ENCODE measurements around the gene CHD9NB.
A peak's percentile ranks its signal among the peaks of the same experiment; 100 is the strongest.

CHD9NB gene

GRCh38 chr16:53094013-53094630 is 41.4 kb upstream of the CHD9NB start:
- TF ChIP-seq, protein P1, sequence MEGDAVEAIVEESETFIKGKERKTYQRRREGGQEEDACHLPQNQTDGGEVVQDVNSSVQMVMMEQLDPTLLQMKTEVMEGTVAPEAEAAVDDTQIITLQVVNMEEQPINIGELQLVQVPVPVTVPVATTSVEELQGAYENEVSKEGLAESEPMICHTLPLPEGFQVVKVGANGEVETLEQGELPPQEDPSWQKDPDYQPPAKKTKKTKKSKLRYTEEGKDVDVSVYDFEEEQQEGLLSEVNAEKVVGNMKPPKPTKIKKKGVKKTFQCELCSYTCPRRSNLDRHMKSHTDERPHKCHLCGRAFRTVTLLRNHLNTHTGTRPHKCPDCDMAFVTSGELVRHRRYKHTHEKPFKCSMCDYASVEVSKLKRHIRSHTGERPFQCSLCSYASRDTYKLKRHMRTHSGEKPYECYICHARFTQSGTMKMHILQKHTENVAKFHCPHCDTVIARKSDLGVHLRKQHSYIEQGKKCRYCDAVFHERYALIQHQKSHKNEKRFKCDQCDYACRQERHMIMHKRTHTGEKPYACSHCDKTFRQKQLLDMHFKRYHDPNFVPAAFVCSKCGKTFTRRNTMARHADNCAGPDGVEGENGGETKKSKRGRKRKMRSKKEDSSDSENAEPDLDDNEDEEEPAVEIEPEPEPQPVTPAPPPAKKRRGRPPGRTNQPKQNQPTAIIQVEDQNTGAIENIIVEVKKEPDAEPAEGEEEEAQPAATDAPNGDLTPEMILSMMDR (IDR thresholded peaks at IDR 0.05; ENCODE audit: low read depth, low read length, missing control alignments): no peak
- DNase-seq (ENCODE audit: extremely low read depth, low read depth): no peak

GRCh38 chr16:53093162-53093744 is 40.6 kb upstream of the CHD9NB start:
- TF ChIP-seq, protein P1 (IDR thresholded peaks at IDR 0.05; ENCODE audit: low read depth, low read length, missing control alignments): no peak
- DNase-seq (ENCODE audit: extremely low read depth, low read depth): no peak
- H3K4me3 ChIP-seq (replicated peaks; ENCODE audit: low read depth, low read length): no peak overlapping the region

More at GRCh38 chr16:53094013-53094630, 41.4 kb upstream of the CHD9NB start:
- no peak overlapping the region for H3K4me3 ChIP-seq (replicated peaks; ENCODE audit: low read depth, low read length)

- no peak overlapping the region for H3K4me3 ChIP-seq (replicated peaks; ENCODE audit: low read depth, low read length)
- no peak for DNase-seq (ENCODE audit: extremely low read depth, low read depth)
- TF ChIP-seq, protein P1 (IDR thresholded peaks at IDR 0.05; ENCODE audit: low read depth, low read length, missing control alignments): no peak
Measured at GRCh38 chr16:53092284-53092683, 39.6 kb upstream of the CHD9NB start.

DNA sequence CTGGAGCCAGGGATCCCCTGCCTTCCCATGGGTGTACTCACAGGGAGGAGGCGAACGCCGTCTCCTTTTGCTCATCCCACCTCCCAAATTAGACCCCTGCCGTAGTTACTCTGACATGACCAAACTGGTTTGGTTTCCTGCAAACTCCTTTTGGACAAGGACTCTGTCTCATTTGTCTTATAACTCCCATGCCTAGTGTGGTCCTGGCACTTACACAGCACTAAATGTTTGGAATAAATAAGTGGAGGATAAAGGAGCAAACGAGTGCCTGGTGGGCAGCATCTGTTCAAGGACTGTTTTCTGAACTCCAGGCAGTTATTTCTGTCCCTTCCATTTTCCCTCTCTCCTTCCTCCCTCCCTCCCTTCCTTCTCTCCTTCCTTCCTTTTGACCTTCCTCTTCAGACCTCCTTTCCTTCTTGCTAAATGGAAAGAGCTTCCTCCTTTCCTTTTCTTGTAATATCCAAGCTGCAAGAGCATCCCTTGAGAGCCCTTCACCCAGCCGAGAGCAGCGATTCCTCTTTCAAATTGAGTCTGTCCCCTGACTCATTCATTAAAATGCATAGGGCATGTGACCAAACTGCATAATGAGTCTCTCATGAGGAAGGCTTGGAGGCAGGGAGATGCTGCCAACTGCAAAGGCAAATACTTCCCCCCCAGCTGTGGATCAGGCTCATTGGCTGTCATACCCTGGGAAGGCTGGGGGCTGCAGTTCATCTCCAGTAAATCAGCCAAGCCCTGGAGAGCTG is 38.9 kb upstream of the CHD9NB start:
- DNase-seq (ENCODE audit: extremely low read depth, low read depth): peak; percentile 87
- H3K4me3 ChIP-seq (replicated peaks; ENCODE audit: low read depth, low read length): peak overlapping the region; percentile 23; the same call in 1 of the 2 replicates
- TF ChIP-seq, protein P1 (IDR thresholded peaks at IDR 0.05; ENCODE audit: low read depth, low read length, missing control alignments): no peak

DNA sequence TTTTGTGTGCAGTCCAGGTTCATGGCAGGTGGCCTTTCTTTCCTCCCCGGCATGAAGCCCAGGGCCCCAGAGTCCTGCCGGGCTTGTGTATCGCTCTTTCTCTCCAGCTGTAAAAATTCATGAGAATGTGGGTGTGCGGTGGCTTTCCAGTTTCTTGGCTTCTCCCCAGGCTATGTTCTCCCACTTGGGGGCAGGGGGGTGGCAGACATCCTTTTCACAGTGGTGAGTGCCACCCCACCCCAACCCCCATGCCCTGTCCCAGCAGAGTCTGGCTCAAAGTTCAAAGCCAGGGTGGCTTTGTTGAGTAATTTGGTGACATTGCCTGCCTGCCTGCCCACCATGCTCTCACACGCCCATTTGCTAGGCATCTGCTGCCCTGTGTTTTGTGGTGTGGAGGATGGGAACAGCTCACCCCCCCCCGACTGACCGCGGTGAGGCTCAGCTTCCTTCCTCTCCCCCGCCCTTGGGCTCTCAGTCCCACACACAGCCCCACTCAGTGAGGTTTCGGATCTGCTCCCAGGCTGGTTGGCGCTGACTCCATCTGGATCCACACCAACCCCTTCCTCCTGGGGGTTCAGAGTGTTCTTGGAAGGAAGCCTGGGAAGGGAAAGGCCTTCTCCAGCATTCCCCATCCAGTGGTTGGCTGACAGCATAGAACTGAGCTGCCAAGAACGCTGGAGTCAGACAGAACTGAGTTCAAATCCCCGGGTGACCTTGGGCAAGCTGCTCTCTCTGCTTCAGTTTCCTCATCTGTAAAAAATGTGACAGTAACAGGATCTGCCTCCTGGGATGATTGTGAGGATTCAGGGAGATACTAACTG is 38.1 kb upstream of the CHD9NB start:
- H3K4me3 ChIP-seq (replicated peaks; ENCODE audit: low read depth, low read length): peak overlapping the region; percentile 23
- TF ChIP-seq, protein P1 (IDR thresholded peaks at IDR 0.05; ENCODE audit: low read depth, low read length, missing control alignments): no peak
- DNase-seq (ENCODE audit: extremely low read depth, low read depth): peak; percentile 99

- peak overlapping the region; percentile 20 for H3K4me3 ChIP-seq (replicated peaks; ENCODE audit: low read depth, low read length)
- TF ChIP-seq, protein P1 (IDR thresholded peaks at IDR 0.05; ENCODE audit: low read depth, low read length, missing control alignments): no peak
- DNase-seq (ENCODE audit: extremely low read depth, low read depth): no peak
Measured at GRCh38 chr16:53090286-53090590, 37.5 kb upstream of the CHD9NB start.

Data from HFF-Myc (cell line).